ENCODE results near the gene NDUFA12. TPM values are rescaled to one million over a fixed set of nuclear protein-coding genes. Genes with fewer than 3 reads are reported as not detected.
"Not testable (repeated sequence)": the region's sequence is repeated elsewhere in the genome, so short reads cannot be mapped to it uniquely, and the experiment has no call there.

The NDUFA12 gene
- total RNA-seq, 2 donors from 2014 or later, result 63.5 to 67.1 TPM

DNA sequence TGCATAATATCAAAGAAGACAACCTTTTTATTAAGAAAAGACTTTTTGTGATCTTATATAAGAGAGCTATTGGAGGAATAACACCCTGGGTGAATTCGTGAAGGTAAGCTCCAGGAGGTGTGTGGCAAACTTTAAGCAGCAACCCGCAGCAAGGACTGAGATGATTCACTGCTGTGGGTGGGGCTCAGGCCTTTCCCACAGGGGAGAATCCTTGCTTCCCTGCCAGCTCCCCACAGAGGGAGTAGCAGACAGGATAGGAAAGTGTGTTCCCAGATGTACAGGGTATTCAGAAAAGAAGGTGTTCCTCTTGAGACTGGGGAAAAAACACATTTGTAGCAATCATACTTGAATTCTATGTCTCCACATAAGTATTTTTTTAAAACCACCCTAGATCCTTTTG lies 9.2 kb downstream of the NDUFA12 start:
- TF ChIP-seq, protein P1, sequence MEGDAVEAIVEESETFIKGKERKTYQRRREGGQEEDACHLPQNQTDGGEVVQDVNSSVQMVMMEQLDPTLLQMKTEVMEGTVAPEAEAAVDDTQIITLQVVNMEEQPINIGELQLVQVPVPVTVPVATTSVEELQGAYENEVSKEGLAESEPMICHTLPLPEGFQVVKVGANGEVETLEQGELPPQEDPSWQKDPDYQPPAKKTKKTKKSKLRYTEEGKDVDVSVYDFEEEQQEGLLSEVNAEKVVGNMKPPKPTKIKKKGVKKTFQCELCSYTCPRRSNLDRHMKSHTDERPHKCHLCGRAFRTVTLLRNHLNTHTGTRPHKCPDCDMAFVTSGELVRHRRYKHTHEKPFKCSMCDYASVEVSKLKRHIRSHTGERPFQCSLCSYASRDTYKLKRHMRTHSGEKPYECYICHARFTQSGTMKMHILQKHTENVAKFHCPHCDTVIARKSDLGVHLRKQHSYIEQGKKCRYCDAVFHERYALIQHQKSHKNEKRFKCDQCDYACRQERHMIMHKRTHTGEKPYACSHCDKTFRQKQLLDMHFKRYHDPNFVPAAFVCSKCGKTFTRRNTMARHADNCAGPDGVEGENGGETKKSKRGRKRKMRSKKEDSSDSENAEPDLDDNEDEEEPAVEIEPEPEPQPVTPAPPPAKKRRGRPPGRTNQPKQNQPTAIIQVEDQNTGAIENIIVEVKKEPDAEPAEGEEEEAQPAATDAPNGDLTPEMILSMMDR (IDR thresholded peaks at IDR 0.05), result no peak
- H3K27ac ChIP-seq, result no peak overlapping the region
- no peak for ATAC-seq (ENCODE audit: insufficient number of reproducible peaks, low FRiP score, low read depth)

DNA sequence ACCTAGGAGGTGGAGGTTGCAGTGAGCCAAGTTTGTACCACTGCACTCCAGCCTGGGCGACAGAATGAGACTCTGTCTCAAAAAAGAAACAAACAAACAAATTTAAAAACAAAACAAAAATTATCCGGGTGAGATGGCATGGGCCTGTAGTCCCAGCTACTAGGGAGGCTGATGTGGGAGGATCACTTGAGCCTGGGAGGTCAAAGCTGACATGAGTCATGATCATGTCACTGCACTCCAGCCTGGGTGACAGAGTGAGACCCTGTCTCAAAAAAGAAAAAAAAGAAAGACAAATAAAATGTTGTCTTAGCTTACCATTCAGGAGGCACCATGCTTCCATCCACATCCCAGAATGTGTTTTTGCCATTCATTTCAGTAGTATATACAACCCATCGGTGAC lies 9.6 kb downstream of the NDUFA12 start:
- not testable (repeated sequence) for H3K4me1 ChIP-seq (ENCODE audit: control insufficient read depth in 1 of 2, low read depth in 2 of 2); DNase-seq (ENCODE audit: low spot score); H3K27me3 ChIP-seq (replicated peaks; ENCODE audit: insufficient read depth); H3K4me3 ChIP-seq; H3K27ac ChIP-seq; H3K9me3 ChIP-seq; ATAC-seq (ENCODE audit: insufficient number of reproducible peaks, low FRiP score, low read depth); H3K36me3 ChIP-seq

More for the DNA sequence above, 9.2 kb downstream of the NDUFA12 start:
- H3K27me3 ChIP-seq (replicated peaks; ENCODE audit: insufficient read depth), result no peaks in the 10 kb centered on the region
- no peak for DNase-seq (ENCODE audit: low spot score)
- H3K4me1 ChIP-seq (ENCODE audit: control insufficient read depth in 1 of 2, low read depth in 2 of 2), result no peaks in the 10 kb centered on the region
- peaks cover 6% of the 10 kb centered on the region for H3K36me3 ChIP-seq
- no peaks in the 10 kb centered on the region for H3K9me3 ChIP-seq
- H3K4me3 ChIP-seq, result no peak overlapping the region

DNA sequence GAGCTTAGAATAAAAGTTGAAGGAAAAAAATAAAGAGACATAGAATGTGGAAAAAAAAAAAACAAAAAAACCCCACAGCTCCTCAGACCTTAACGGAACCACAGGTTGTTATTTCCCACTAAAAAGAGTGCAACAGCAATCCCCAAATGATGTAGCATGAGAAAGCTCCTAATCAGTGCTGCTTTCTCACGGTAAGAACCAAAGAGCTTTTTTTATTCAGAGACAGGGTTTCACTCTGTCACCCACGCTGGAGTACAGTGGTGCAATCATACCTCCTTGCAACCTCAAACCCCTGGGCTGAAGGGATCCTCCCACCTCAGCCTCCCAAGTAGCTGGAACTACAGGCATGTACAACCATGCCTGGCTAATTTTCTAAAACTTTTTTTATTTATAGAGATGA lies 13.3 kb downstream of the NDUFA12 start:
- DNase-seq (ENCODE audit: low spot score), result no peak
- H3K4me1 ChIP-seq (ENCODE audit: control insufficient read depth in 1 of 2, low read depth in 2 of 2), result no peaks in the 10 kb centered on the region
- H3K4me3 ChIP-seq, result no peak overlapping the region
- peaks cover 6% of the 10 kb centered on the region for H3K36me3 ChIP-seq
- no peak for ATAC-seq (ENCODE audit: insufficient number of reproducible peaks, low FRiP score, low read depth)
- no peaks in the 10 kb centered on the region for H3K27me3 ChIP-seq (replicated peaks; ENCODE audit: insufficient read depth)
- H3K27ac ChIP-seq, result no peak overlapping the region
- H3K9me3 ChIP-seq, result no peaks in the 10 kb centered on the region
- TF ChIP-seq, protein P1 (IDR thresholded peaks at IDR 0.05), result no peak

DNA sequence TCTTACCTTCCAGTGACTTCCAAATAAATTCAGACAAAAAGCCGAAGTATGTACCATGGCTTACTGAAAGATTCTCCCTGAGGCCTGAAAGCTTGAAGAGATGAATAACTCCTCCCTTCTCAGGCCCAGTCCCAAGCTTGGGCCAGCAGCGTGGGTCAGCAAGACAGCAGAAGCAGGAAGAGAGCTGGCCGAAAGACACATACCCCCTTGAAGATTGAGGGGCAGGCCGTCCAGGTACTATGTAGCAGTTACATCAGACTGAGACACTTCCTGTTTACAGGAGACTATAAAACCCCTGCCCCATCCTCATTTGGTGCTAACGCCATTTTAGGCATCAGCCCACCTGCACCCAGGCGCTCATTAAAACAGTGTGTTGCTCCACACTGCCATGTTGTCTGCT lies 15.0 kb downstream of the NDUFA12 start:
- H3K4me1 ChIP-seq (ENCODE audit: control insufficient read depth in 1 of 2, low read depth in 2 of 2), result no peaks in the 10 kb centered on the region
- no peak overlapping the region for H3K4me3 ChIP-seq
- H3K27me3 ChIP-seq (replicated peaks; ENCODE audit: insufficient read depth), result no peaks in the 10 kb centered on the region
- H3K36me3 ChIP-seq, result no peaks in the 10 kb centered on the region
- no peak for ATAC-seq (ENCODE audit: insufficient number of reproducible peaks, low FRiP score, low read depth)
- no peaks in the 10 kb centered on the region for H3K9me3 ChIP-seq
- no peak overlapping the region for H3K27ac ChIP-seq
- TF ChIP-seq, protein P1 (IDR thresholded peaks at IDR 0.05), result no peak
- no peak for DNase-seq (ENCODE audit: low spot score)

DNA sequence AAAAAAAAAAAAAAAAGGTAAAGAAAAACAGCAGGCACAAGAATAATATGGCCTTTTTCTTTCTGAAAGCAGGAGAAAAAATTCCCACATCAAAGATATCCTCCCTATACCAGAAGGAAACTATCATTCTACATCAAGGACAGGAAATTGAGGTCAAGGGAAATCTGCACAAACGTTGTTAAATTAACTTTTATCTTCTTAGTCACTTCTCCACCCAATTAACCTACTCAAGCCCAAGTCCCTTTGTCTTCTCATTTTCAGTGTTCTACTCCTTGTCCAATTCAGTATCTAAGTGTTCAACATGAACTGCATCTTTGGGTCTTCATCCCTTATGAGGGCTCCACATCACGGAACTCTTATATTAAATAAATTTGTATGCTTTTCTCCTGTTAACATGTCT lies 15.7 kb downstream of the NDUFA12 start:
- no peaks in the 10 kb centered on the region for H3K9me3 ChIP-seq
- DNase-seq (ENCODE audit: low spot score), result no peak
- no peaks in the 10 kb centered on the region for H3K27me3 ChIP-seq (replicated peaks; ENCODE audit: insufficient read depth)
- no peak for ATAC-seq (ENCODE audit: insufficient number of reproducible peaks, low FRiP score, low read depth)
- no peaks in the 10 kb centered on the region for H3K4me1 ChIP-seq (ENCODE audit: control insufficient read depth in 1 of 2, low read depth in 2 of 2)
- H3K4me3 ChIP-seq, result no peak overlapping the region
- TF ChIP-seq, protein P1 (IDR thresholded peaks at IDR 0.05), result no peak
- no peaks in the 10 kb centered on the region for H3K36me3 ChIP-seq
- no peak overlapping the region for H3K27ac ChIP-seq

DNA sequence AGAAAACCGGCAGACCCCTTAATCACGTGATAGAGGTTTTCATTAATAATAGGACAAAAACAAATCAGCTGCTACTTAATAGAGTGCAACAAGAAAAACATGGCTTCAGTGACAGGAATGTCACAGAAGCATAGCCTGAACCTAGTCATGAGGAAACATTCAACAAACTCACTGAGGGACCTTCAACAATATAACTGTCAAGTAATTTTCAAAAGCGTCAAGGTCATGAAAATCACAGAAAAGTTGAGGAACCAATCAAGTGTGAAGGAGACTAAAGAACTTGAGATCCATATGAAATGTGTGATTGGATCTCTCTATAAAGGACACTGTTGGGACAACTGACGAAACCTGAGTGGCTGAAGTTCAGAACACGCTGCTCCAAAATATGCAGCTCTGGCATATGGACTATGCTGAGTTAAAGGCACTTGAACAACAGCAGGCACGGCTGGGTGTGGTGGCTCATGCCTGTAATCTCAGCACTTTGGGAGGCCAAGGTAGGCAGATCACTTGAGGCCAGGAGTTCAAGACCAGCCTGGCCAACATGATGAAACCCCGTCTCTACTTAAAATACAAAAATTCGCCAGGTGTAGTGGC lies 16.3 kb downstream of the NDUFA12 start:
- Histone ChIP-seq H3K9me3 (no peaks in the 10 kb centered on the region), H3K36me3 (peaks cover 2% of the 10 kb centered on the region), H3K27ac (no peak overlapping the region), H3K4me1 (ENCODE audit: control insufficient read depth in 1 of 2, low read depth in 2 of 2) (no peaks in the 10 kb centered on the region), H3K27me3 (replicated peaks; ENCODE audit: insufficient read depth) (no peaks in the 10 kb centered on the region), H3K4me3 (no peak overlapping the region)
- ATAC-seq (ENCODE audit: insufficient number of reproducible peaks, low FRiP score, low read depth) (no peak), DNase-seq (ENCODE audit: low spot score) (no peak)
- TF ChIP-seq, protein P1 (IDR thresholded peaks at IDR 0.05), result no peak

DNA sequence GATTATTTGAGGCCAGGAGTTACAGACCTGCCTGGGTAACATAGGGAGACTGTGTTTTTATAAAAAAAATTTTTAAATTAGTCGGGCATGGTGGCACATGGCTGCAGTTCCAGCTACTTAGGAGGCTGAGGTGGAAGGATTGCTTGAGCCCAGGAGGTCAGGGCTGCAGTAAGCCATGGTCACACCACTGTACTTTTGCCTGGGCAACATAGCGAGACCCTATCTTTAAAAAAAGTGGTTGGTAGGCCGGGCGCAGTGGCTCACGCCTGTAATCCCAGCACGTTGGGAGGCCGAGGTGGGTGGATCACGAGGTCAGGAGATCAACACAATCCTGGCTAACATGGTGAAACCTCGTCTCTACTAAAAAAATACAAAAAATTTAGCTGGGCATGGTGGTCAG lies 18.4 kb downstream of the NDUFA12 start:
- H3K36me3 ChIP-seq; ATAC-seq (ENCODE audit: insufficient number of reproducible peaks, low FRiP score, low read depth); DNase-seq (ENCODE audit: low spot score); H3K9me3 ChIP-seq; H3K27ac ChIP-seq; H3K4me1 ChIP-seq (ENCODE audit: control insufficient read depth in 1 of 2, low read depth in 2 of 2); H3K4me3 ChIP-seq; H3K27me3 ChIP-seq (replicated peaks; ENCODE audit: insufficient read depth): not testable (repeated sequence)
